K562 (cell line): ENCODE results near the gene IFNG-AS1. TPM values are rescaled to one million over a fixed set of nuclear protein-coding genes. Genes with fewer than 3 reads are reported as not detected.

Experiments used
- SREBF1 ChIP-seq: fragments of 150-350 bp; IDR thresholded peaks from 2 replicates; pipeline ENCODE4 v1.6.1; 2014; ENCODE audit warnings: antibody characterized with exemption, low read depth, low read length, borderline replicate concordance
- ZNF778 ChIP-seq: fragments of 450-650 bp; formaldehyde crosslinking; IDR thresholded peaks from 2 replicates; pipeline ENCODE4 v1.4.0; 2020; ENCODE audit warnings: mild to moderate bottlenecking, moderate library complexity
- polyA plus RNA-seq, 8 experiments: library from polyadenylated mRNA; depleted of rRNA in 4 of 8; stranded (reverse) in 5 of 8; unstranded in 3 of 8; fragments of >200 nt; fragmentation: Nextera tagmentation in 2 of 8; fragmentation: Illumina TruSeq in 1 of 8; extraction: Ambion mirVana in 2 of 8; extraction: Trizol in 1 of 8; gene quantifications; 2 replicates each; pipeline versions ENCODE4 v1.2.1 to v1.2.3, GENCODE V29; 2011 to 2014; ENCODE audit warnings: inconsistent platforms in 1 of 8, missing spikeins in 1 of 8
- total RNA-seq, 7 experiments: library from RNA; depleted of rRNA in 6 of 7; stranded (reverse); fragments of >200 nt in 6 of 7; fragmentation: Illumina TruSeq in 2 of 7; extraction: Trizol in 2 of 7; gene quantifications; 2 replicates each; pipeline versions ENCODE4 v1.2.1 to v1.2.3, GENCODE V29; 2011 to 2021; ENCODE audit warnings: low replicate concordance in 1 of 7
- TF ChIP-seq, protein P1 (sequence below): sonication (generic); formaldehyde crosslinking; IDR thresholded peaks from 2 replicates; pipeline ENCODE4 v1.8.0; 2022; ENCODE audit warnings: mild to moderate bottlenecking, missing genetic modification reagents
- TF ChIP-seq, protein P2 (sequence below): fragments of 200-800 bp; sonication (Bioruptor generic); IDR thresholded peaks from 2 replicates; pipeline ENCODE4 v1.6.1; 2016; ENCODE audit warnings: missing genetic modification characterization, missing compliant biosample characterization

The IFNG-AS1 gene
- total and polyA plus RNA-seq, 9 of the 15 experiments (the other 6 are each of a cell fraction or from before 2014, with no cell fraction given) = not detected

DNA sequence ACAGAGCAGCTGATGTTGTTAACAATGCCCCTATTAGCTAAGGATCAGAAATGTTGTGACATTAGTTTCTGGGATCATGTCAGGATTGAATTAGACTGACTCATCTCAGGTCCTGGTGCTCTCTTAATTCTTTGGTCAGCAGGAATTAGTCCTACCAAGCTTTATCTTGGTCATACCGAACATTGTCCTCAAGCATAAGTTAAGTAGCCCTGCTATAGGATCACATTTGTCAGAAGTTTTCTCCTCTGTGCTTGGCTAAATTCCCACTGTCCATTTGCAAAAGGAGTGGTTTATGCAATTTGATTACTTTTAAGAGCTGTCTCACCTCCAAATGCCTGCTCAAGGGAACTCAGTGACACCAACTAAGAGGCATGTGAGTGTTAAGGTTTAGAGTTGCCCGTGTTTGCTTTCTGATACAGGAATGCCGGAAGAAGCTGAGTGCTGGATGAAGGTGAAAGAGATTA lies 48.4 kb upstream of the IFNG-AS1 start (continued):
- TF ChIP-seq, protein P1, sequence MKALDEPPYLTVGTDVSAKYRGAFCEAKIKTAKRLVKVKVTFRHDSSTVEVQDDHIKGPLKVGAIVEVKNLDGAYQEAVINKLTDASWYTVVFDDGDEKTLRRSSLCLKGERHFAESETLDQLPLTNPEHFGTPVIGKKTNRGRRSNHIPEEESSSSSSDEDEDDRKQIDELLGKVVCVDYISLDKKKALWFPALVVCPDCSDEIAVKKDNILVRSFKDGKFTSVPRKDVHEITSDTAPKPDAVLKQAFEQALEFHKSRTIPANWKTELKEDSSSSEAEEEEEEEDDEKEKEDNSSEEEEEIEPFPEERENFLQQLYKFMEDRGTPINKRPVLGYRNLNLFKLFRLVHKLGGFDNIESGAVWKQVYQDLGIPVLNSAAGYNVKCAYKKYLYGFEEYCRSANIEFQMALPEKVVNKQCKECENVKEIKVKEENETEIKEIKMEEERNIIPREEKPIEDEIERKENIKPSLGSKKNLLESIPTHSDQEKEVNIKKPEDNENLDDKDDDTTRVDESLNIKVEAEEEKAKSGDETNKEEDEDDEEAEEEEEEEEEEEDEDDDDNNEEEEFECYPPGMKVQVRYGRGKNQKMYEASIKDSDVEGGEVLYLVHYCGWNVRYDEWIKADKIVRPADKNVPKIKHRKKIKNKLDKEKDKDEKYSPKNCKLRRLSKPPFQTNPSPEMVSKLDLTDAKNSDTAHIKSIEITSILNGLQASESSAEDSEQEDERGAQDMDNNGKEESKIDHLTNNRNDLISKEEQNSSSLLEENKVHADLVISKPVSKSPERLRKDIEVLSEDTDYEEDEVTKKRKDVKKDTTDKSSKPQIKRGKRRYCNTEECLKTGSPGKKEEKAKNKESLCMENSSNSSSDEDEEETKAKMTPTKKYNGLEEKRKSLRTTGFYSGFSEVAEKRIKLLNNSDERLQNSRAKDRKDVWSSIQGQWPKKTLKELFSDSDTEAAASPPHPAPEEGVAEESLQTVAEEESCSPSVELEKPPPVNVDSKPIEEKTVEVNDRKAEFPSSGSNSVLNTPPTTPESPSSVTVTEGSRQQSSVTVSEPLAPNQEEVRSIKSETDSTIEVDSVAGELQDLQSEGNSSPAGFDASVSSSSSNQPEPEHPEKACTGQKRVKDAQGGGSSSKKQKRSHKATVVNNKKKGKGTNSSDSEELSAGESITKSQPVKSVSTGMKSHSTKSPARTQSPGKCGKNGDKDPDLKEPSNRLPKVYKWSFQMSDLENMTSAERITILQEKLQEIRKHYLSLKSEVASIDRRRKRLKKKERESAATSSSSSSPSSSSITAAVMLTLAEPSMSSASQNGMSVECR = no peak
- TF ChIP-seq SREBF1 = no peak
- TF ChIP-seq ZNF778 (CRISPR knock-in tag) = no peak
- TF ChIP-seq, protein P2, sequence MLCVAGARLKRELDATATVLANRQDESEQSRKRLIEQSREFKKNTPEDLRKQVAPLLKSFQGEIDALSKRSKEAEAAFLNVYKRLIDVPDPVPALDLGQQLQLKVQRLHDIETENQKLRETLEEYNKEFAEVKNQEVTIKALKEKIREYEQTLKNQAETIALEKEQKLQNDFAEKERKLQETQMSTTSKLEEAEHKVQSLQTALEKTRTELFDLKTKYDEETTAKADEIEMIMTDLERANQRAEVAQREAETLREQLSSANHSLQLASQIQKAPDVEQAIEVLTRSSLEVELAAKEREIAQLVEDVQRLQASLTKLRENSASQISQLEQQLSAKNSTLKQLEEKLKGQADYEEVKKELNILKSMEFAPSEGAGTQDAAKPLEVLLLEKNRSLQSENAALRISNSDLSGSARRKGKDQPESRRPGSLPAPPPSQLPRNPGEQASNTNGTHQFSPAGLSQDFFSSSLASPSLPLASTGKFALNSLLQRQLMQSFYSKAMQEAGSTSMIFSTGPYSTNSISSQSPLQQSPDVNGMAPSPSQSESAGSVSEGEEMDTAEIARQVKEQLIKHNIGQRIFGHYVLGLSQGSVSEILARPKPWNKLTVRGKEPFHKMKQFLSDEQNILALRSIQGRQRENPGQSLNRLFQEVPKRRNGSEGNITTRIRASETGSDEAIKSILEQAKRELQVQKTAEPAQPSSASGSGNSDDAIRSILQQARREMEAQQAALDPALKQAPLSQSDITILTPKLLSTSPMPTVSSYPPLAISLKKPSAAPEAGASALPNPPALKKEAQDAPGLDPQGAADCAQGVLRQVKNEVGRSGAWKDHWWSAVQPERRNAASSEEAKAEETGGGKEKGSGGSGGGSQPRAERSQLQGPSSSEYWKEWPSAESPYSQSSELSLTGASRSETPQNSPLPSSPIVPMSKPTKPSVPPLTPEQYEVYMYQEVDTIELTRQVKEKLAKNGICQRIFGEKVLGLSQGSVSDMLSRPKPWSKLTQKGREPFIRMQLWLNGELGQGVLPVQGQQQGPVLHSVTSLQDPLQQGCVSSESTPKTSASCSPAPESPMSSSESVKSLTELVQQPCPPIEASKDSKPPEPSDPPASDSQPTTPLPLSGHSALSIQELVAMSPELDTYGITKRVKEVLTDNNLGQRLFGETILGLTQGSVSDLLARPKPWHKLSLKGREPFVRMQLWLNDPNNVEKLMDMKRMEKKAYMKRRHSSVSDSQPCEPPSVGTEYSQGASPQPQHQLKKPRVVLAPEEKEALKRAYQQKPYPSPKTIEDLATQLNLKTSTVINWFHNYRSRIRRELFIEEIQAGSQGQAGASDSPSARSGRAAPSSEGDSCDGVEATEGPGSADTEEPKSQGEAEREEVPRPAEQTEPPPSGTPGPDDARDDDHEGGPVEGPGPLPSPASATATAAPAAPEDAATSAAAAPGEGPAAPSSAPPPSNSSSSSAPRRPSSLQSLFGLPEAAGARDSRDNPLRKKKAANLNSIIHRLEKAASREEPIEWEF = no peak
